ENCODE measurements around the gene CBLC.

Gene CBLC, protein sequence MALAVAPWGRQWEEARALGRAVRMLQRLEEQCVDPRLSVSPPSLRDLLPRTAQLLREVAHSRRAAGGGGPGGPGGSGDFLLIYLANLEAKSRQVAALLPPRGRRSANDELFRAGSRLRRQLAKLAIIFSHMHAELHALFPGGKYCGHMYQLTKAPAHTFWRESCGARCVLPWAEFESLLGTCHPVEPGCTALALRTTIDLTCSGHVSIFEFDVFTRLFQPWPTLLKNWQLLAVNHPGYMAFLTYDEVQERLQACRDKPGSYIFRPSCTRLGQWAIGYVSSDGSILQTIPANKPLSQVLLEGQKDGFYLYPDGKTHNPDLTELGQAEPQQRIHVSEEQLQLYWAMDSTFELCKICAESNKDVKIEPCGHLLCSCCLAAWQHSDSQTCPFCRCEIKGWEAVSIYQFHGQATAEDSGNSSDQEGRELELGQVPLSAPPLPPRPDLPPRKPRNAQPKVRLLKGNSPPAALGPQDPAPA

DNA sequence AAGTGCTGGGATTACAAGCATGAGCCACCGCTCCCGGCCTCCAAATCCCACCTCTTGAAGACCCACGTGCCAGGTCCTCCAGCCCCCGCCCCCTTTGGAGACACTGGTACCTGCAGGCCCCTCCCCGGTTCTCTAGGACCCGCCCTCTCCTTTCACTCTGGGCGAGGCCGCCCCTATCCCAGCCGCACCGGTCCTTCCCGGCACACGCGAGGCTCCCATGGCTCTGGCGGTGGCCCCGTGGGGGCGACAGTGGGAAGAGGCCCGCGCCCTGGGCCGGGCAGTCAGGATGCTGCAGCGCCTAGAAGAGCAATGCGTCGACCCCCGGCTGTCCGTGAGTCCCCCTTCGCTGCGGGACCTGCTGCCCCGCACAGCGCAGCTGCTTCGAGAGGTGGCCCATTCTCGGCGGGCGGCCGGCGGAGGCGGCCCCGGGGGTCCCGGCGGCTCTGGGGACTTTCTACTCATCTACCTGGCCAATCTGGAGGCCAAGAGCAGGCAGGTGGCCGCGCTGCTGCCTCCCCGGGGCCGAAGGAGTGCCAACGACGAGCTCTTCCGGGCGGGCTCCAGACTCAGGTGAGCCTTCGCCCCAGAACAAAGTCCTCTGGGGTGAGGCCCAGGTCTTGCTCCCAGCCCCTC, at the start of gene CBLC:
Gene CBLC (plus strand): TSS at position 176 of the 633 bp plus-strand sequence. CDS start 42 bp downstream, at position 218.
- no peaks in the 10 kb centered on the region for H3K9me3 ChIP-seq (ENCODE audit: control insufficient read depth, insufficient read depth, low read length)
- no peaks in the 10 kb centered on the region; the same call in 1 of the 2 replicates for H3K4me1 ChIP-seq (ENCODE audit: insufficient read depth, low read length)
- no peaks in the 10 kb centered on the region for H3K36me3 ChIP-seq (ENCODE audit: insufficient read depth, low read length)
- H3K9ac ChIP-seq (ENCODE audit: low read depth, low read length) = peak within 1 kb of the TSS; percentile 62

DNA sequence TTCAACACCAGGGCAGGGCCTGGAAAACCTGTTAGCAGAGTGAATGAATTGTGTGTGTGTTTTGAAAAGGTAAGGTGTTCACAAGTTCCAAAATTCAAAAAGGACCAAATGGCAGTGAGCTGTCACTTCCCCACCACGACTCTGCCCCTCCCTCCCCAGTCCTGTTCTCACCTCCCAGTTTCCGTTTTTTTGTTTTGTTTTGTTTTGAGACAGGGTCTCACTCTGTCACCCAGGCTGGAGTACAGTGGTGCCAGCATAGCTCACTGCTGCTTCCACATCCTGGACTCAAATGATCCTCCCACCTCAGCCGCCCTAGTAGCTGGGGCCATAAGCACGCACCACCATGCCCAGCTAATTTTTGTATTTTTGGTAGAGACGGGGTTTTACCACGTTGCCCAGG, 49.5 kb upstream of the CBLC start:
- no peaks in the 10 kb centered on the region; the same call in 1 of the 2 replicates for H3K4me1 ChIP-seq (ENCODE audit: insufficient read depth, low read length)
- no peak overlapping the region for H3K9ac ChIP-seq (ENCODE audit: low read depth, low read length)

DNA sequence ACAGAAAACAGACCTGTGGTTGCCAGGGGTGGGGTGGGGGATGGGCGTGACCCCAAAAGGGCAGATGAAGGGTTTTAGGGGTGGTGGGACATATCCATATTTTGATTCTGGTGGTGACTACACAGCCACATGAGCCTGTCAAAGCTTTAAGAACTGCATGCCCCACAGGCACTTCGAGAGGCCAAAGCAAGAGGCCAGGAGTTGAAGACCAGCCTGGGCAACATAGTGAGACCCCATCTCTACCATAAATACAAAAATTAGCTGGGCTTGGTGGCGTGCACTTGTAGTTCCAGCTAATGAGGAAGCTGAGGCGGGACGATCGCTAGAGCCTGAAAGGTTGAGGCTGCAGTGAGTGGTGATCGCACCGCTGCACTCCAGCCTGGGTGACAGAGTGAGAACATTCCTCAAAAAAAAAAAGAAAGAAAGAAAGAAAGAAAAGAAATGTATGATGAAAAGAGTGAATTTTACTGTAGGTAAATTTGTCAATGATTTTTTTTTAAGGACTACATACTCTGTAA, 48.1 kb upstream of the CBLC start:
- Histone ChIP-seq H3K4me1 (ENCODE audit: insufficient read depth, low read length) (no peaks in the 10 kb centered on the region; the same call in 1 of the 2 replicates), H3K9me3 (ENCODE audit: control insufficient read depth, insufficient read depth, low read length) (no peaks in the 10 kb centered on the region), H3K9ac (ENCODE audit: low read depth, low read length) (no peak overlapping the region), H3K36me3 (ENCODE audit: insufficient read depth, low read length) (no peaks in the 10 kb centered on the region)

More for the DNA sequence above, 49.5 kb upstream of the CBLC start:
- Histone ChIP-seq H3K36me3 (ENCODE audit: insufficient read depth, low read length) (no peaks in the 10 kb centered on the region), H3K9me3 (ENCODE audit: control insufficient read depth, insufficient read depth, low read length) (no peaks in the 10 kb centered on the region)

DNA sequence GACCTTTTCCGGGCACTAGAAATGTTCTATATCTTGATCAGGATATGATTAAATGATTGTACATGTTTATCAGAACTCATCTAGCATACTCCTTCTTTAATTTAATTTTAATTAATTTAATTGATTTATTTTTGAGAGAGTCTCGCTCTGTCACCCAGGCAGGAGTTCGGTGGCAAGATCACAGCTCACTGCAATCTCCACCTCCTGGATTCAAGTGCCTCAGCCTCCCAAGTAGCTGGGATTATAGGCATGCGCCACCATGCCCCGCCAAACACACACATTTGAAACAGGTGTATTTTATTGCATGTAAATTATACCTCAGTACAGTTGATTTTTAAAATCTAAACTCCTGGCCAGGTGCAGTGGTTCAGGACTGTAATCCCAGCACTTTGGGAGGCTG, 46.6 kb upstream of the CBLC start:
- Histone ChIP-seq H3K36me3 (ENCODE audit: insufficient read depth, low read length) (no peaks in the 10 kb centered on the region), H3K9ac (ENCODE audit: low read depth, low read length) (no peak overlapping the region), H3K4me1 (ENCODE audit: insufficient read depth, low read length) (no peaks in the 10 kb centered on the region), H3K9me3 (ENCODE audit: control insufficient read depth, insufficient read depth, low read length) (no peaks in the 10 kb centered on the region)

DNA sequence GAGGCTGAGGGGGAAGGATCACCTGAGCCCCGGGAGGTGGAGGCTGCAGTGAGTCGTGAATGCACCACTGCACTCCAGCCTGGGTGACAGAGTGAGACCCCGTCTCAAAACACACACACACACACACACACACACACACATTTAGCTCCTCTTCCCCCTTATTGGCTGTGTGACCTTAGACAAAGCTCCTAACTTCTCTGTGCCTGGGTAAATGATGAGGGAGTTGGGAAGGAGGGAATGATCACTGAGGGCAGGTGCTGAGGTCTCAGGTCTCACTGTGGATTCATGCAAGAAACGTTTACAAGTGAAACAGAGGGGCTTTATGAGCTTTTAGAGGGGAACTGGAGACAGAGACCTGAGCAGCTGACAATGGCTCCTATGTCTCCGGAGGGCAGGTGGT, 46.1 kb upstream of the CBLC start:
- Histone ChIP-seq H3K9ac (ENCODE audit: low read depth, low read length) (no peak overlapping the region), H3K4me1 (ENCODE audit: insufficient read depth, low read length) (no peaks in the 10 kb centered on the region), H3K9me3 (ENCODE audit: control insufficient read depth, insufficient read depth, low read length) (no peaks in the 10 kb centered on the region), H3K36me3 (ENCODE audit: insufficient read depth, low read length) (no peaks in the 10 kb centered on the region)

DNA sequence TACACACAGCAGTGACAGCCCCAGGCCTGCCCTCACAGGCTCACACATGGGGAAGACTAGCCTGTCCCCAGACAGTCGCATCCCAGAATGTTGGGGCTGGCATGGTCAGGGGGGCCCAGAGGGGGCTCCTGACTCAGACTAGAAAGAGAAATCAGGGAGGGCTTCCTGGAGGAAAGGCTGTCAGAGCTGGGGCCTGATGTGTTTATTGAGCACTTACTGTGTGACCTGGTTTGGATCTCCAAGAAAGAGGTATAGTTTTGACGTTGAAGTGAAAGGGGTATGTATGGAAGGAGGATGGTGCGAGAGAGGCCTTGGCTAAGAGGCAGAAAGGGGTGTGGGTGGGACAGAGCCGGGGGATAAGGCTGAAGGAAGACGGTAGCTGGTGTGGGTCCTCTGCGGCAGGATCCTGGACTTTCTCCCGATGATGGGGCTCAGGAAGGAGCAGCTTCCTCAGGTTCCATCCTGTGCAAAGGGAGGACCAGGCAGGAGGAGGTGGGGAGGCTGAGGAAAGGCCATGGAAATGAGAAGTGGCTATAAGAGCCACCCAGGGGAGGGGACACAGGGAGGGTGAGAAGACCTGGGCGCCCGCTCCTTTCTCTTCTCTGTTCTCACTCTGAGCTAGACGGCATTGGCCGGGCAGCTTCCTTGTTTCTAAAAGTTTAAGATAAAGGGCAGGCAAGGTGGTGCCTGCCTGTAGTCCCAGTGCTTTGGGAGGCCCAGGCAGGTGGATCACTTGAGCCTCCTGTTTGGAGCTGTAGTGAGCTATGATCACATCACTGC, 45.3 kb upstream of the CBLC start:
- no peaks in the 10 kb centered on the region for H3K9me3 ChIP-seq (ENCODE audit: control insufficient read depth, insufficient read depth, low read length)
- H3K9ac ChIP-seq (ENCODE audit: low read depth, low read length) = no peak overlapping the region
- no peaks in the 10 kb centered on the region; the same call in 1 of the 2 replicates for H3K4me1 ChIP-seq (ENCODE audit: insufficient read depth, low read length)
- no peaks in the 10 kb centered on the region for H3K36me3 ChIP-seq (ENCODE audit: insufficient read depth, low read length)

DNA sequence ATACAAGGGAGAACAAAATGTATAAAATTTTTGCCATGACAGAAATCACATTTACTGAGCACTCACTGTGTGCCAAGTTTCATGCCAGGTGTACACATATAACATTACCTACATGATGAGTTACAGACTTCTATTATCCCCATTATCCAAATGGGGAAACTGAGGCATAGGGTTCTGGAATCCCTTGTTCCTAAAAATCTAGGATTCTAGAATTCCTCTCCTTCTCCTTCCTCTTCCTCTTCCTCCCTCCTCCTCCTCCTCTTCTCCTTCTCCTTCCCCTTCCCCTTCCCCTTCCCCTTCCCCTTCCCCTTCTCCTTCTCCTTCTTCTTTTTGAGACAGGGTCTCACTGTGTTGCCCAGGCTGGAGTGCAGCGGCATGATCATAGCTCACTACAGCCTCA, 43.3 kb upstream of the CBLC start:
- Histone ChIP-seq H3K9ac (ENCODE audit: low read depth, low read length) (no peak overlapping the region), H3K9me3 (ENCODE audit: control insufficient read depth, insufficient read depth, low read length) (no peaks in the 10 kb centered on the region), H3K4me1 (ENCODE audit: insufficient read depth, low read length) (no peaks in the 10 kb centered on the region; the same call in 1 of the 2 replicates), H3K36me3 (ENCODE audit: insufficient read depth, low read length) (no peaks in the 10 kb centered on the region)

DNA sequence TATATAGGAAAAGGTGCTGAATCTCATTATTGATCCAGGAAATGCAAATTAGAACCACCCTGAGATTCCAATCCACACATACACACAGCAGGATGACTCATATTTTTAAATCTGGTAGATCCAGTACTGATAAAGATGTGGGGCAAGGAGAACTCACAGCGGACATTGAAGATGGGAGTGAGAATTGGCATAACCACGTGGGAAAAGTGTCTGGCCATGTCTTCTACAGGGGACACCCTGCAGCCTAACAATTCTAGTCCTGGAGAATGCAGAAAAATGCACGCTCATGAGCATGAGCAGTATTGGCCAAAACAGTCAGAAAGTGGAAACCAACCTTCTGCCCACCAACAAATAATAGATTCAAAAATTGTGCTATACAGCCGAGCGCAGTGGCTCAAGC, 42.7 kb upstream of the CBLC start:
- Histone ChIP-seq H3K9me3 (ENCODE audit: control insufficient read depth, insufficient read depth, low read length) (no peaks in the 10 kb centered on the region), H3K9ac (ENCODE audit: low read depth, low read length) (no peak overlapping the region), H3K4me1 (ENCODE audit: insufficient read depth, low read length) (no peaks in the 10 kb centered on the region; the same call in 1 of the 2 replicates), H3K36me3 (ENCODE audit: insufficient read depth, low read length) (no peaks in the 10 kb centered on the region)

DNA sequence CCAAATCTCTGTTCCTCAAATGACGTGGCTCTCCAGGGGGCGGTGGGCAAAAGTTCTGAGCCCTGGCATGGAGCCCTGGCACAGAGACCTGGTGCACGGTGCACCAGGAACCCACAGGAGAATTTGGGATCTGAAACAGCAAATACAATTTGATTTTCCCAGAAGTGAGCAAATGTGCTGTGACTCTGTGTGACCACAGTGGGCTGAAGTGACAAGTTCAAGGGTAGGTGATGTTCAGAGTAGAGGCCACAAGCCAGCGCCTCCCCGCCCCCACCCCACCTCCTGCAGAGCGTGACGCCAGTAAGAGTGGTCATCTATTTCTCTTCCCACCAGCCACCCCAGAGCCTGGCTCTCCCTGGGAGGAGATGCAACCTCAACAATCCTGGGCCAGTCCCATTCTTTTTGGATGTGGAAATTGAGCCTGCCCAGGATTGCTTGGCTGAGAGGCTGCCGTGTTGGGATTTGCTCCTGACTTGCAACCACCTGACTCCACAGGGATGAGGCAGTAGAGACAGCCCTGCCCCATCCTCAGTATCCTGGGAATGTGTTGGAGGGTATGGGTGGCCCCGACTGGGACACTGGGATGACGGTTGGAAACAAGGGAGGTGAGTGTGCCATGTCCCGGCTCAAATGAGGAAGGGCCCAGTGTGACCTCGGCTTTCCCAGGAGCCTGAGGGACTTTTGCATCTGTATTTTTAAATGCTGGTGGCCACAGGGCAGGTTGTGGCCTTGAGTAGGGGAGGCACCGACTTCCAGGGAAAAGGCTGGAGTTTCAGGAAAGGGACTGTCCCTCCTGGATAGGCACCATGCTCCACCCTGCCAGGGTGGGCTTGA, 40.2 kb upstream of the CBLC start:
- Histone ChIP-seq H3K9ac (ENCODE audit: low read depth, low read length) (no peak overlapping the region), H3K36me3 (ENCODE audit: insufficient read depth, low read length) (no peaks in the 10 kb centered on the region), H3K9me3 (ENCODE audit: control insufficient read depth, insufficient read depth, low read length) (no peaks in the 10 kb centered on the region), H3K4me1 (ENCODE audit: insufficient read depth, low read length) (peaks cover 5% of the 10 kb centered on the region)

DNA sequence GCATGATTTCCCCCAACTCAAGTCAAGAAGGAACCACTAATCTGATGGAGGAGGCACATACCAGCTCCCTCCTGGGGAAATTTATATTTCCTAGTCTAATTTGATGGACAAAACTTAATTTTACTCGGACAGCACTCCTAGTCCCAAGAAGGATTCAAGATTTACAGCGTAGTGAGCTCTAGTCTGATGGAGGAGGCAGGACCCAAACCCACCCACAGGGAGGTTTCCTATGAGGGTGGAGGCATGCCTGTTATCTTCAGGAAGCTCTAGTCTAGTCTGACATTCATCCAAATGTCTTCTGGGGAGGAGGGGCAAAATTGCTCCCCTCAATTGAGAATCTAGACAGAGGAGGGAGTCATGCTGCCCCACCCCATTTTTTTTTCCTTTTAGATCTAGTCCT, 39.6 kb upstream of the CBLC start:
- Histone ChIP-seq H3K4me1 (ENCODE audit: insufficient read depth, low read length) (peaks cover 8% of the 10 kb centered on the region), H3K36me3 (ENCODE audit: insufficient read depth, low read length) (no peaks in the 10 kb centered on the region), H3K9ac (ENCODE audit: low read depth, low read length) (no peak overlapping the region), H3K9me3 (ENCODE audit: control insufficient read depth, insufficient read depth, low read length) (no peaks in the 10 kb centered on the region)

DNA sequence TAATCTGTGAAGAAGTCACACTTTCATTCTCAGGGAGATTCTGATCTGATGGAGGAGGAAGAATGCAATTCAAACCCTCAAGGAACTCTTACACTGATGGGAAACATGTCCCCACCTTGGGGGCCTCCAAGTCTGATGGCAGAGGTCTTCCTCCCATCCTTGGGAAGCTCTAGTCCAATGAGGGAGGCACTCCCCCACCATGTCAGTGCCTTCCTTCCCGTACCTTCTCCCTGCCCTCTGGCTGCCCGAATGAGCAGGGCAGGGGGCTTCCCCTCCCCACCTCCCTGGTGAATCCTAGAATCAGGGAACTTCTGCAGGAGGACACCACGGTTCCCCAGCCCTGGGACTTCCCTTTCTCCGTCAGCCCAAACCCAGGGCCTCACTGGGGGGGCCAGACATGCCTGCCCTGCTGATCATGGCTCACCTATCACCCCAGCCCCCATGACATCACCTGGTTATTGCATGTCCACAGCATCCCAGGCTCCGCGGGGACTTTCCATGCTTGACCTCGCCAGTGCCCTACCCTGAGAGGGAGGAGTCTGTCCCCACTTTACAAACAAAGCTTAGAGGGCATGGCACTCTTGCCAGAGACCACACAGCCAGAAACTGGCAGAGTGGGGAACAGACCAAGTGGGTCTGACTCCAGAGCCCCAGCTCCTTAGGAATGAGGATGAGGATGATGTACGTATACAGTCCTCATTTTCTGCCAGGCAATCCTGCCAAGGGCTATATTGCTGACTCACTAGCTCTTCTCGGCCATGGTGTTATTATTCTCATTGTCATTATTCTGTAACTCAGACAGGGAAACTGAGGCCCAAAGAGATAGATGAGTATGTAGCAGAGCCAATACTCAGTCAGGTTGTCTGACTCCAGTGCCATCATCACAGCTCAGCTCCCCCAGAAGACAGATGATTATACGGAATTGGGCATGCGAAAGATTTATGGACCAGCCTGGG, 38.8 kb upstream of the CBLC start:
- no peak overlapping the region for H3K9ac ChIP-seq (ENCODE audit: low read depth, low read length)
- H3K4me1 ChIP-seq (ENCODE audit: insufficient read depth, low read length) = peaks cover 8% of the 10 kb centered on the region
- H3K36me3 ChIP-seq (ENCODE audit: insufficient read depth, low read length) = no peaks in the 10 kb centered on the region
- H3K9me3 ChIP-seq (ENCODE audit: control insufficient read depth, insufficient read depth, low read length) = no peaks in the 10 kb centered on the region

DNA sequence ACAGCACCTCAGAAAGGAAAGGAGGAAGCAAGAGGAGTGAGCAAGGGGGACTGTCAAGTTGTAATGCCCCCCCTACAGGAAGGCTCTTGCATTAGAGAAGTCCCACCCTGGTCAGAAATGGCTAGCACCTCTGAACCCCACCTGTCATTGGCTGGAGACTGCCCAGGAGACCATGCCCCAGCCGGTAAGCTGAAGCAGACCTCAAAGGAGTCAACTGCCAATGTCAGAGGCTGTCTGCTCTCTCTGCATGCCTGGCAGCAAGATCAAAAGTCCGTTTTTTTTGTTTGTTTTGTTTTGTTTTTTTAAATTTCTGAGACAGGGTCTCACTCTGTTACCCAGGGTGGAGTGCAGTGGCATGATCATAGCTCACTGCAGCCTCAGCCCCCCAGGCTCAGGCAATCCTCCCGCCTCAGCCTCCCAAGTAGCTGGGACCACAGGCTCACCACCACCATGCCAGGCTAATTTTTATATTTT, 37.3 kb upstream of the CBLC start:
- Histone ChIP-seq H3K4me1 (ENCODE audit: insufficient read depth, low read length) (peaks cover 8% of the 10 kb centered on the region), H3K9me3 (ENCODE audit: control insufficient read depth, insufficient read depth, low read length) (no peaks in the 10 kb centered on the region), H3K9ac (ENCODE audit: low read depth, low read length) (no peak overlapping the region), H3K36me3 (ENCODE audit: insufficient read depth, low read length) (no peaks in the 10 kb centered on the region)
